Testis (tissue), 2 donors: ENCODE results near the gene TMA7B.

Experiments
- POLR2A ChIP-seq: fragments of 450-650 bp; IDR thresholded peaks from one replicate; pipeline ENCODE4 v1.6.1; 2017; ENCODE audit warnings: antibody characterized with exemption, mild to moderate bottlenecking, moderate library complexity
- TF ChIP-seq, protein P1 (sequence below), 3 experiments: fragments of 450-650 bp in 2 of 3; fragments of 200-600 bp in 1 of 3; sonication (generic) in 1 of 3; IDR thresholded peaks; one replicate each; pipeline ENCODE4 v1.5.1; 2016 to 2019; ENCODE audit warnings: antibody characterized with exemption in 3 of 3, mild to moderate bottlenecking in 2 of 3, moderate library complexity in 1 of 3

DNA sequence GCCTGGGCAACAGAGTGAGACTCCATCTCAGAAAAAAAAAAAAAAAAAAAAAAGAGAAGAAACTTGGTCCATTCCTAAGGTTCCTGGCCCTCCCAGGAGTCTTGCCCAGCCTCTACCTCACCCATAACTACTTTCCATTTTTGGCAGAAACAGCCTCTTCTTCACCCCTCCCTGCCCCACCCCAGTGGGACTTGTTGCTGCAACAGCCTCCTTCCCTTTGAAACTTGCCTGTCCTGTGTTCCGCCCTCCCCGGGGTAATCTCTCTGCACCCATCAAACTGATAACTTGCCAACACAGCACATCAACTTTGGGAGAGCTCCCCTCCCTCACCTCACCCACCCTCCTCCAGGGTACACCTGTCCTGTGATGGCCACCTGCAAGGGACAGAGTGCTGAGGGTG is 24.5 kb downstream of the TMA7B start:
- TF ChIP-seq, protein P1, sequence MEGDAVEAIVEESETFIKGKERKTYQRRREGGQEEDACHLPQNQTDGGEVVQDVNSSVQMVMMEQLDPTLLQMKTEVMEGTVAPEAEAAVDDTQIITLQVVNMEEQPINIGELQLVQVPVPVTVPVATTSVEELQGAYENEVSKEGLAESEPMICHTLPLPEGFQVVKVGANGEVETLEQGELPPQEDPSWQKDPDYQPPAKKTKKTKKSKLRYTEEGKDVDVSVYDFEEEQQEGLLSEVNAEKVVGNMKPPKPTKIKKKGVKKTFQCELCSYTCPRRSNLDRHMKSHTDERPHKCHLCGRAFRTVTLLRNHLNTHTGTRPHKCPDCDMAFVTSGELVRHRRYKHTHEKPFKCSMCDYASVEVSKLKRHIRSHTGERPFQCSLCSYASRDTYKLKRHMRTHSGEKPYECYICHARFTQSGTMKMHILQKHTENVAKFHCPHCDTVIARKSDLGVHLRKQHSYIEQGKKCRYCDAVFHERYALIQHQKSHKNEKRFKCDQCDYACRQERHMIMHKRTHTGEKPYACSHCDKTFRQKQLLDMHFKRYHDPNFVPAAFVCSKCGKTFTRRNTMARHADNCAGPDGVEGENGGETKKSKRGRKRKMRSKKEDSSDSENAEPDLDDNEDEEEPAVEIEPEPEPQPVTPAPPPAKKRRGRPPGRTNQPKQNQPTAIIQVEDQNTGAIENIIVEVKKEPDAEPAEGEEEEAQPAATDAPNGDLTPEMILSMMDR (IDR thresholded peaks at IDR 0.05), result no peak
- no peak for TF ChIP-seq POLR2A
